Measurements from ENCODE around the gene ATG14. TPM values are rescaled to one million over a fixed set of nuclear protein-coding genes. Genes with fewer than 3 reads are reported as not detected.

ATG14 gene
- total and polyA plus RNA-seq, 2 of the 13 experiments (the other 11 are each of a cell fraction or from before 2014, with no cell fraction given): 7.2 to 9.1 TPM

GRCh38 chr14:55434805-55435174 lies 23.2 kb upstream of the ATG14 start:
- 0% methylated on average over 3 of the region's 3 CpGs for WGBS (ENCODE audit: low lambda C conversion rate)
- ChIA-PET POLR2A (no interaction called here), CTCF (ENCODE audit: low intra/inter-chr PET ratio, low total read pairs) (no interaction called here)
- no TSS peak for BruUV-seq (replicated peaks)
- H3K9me3 ChIP-seq (ENCODE audit: low read length): no peaks in the 10 kb centered on the region
- H3K4me1 ChIP-seq (ENCODE audit: insufficient read depth, low read length): peaks cover 33% of the 10 kb centered on the region
- no peaks in the 10 kb centered on the region for H4K20me1 ChIP-seq (ENCODE audit: insufficient read depth, low read length)
- no peaks in the 10 kb centered on the region for H3K79me2 ChIP-seq (ENCODE audit: insufficient read depth, low read length)
- peak overlapping the region in 1 of 3 experiments; percentile 15; a peak in 1 of 6 replicates for H3K4me3 ChIP-seq (replicated peaks in 1 of 3; ENCODE audit: insufficient read depth in 1 of 3, low read depth in 2 of 3, low read length in 3 of 3)
- no peaks in the 10 kb centered on the region for H3K36me3 ChIP-seq (replicated peaks in 1 of 2; ENCODE audit: control insufficient read depth in 1 of 2, insufficient read depth in 2 of 2, low read length in 2 of 2)
- in situ Hi-C loops (cut with HindIII; ENCODE audit: extremely low pct_ligation_motif_present, low pct_unique_long_range_greater_than_20kb): loop anchor here (5.0 to 25.0 kb wide), 4 partner anchors 222 to 1040 kb away; no protein-coding TSS in a partner anchor
- DNase-seq (ENCODE audit: low spot score): peak; percentile 43
- H3K27me3 ChIP-seq (ENCODE audit: control insufficient read depth in 1 of 2, insufficient read depth in 2 of 2, low read length in 2 of 2): no peaks in the 10 kb centered on the region
- peak; percentile 83 for ATAC-seq
- peak overlapping the region; percentile 41 for H3K4me2 ChIP-seq (ENCODE audit: low read depth, low read length)
- no peak overlapping the region for H2AFZ ChIP-seq (ENCODE audit: low read length)
- intact Hi-C loops (cut with micrococcal nuclease; ENCODE audit: unreplicated experiment): loop anchor here (5.0 to 10.0 kb wide), 3 partner anchors 160 to 908 kb away; partner anchors contain the start of gene FBXO34
- no peak for FAIRE-seq
- H3K27ac ChIP-seq (ENCODE audit: extremely low read length, insufficient read depth, low read length): no peak overlapping the region
- no peak overlapping the region for H3K9ac ChIP-seq (ENCODE audit: insufficient read depth, low read depth, low read length)
- TF ChIP-seq KAT2B (IDR thresholded peaks at IDR 0.05; ENCODE audit: borderline replicate concordance, low read depth, low read length): 0 out of 2 replicates have a peak, but pooled peaks have one; percentile 22
- TF ChIP-seq LCORL (IDR thresholded peaks at IDR 0.05): no peak
- TF ChIP-seq LCORL (CRISPR knock-in tag; IDR thresholded peaks at IDR 0.05): 0 out of 2 replicates have a peak, but pooled peaks have one; percentile 22
- peak; percentile 65; the same call in 1 of the 2 replicates for TF ChIP-seq AHDC1 (CRISPR knock-in tag; IDR thresholded peaks at IDR 0.05; ENCODE audit: borderline replicate concordance)
- peak; percentile 90 for TF ChIP-seq FOXA3 (CRISPR knock-in tag; IDR thresholded peaks at IDR 0.05)
- no peak for TF ChIP-seq TFE3 (CRISPR knock-in tag; IDR thresholded peaks at IDR 0.05)
- peak; percentile 81 for TF ChIP-seq PAXIP1 (CRISPR knock-in tag; conservative IDR thresholded peaks at IDR 0.05)
- peak; percentile 37; the same call in 1 of the 2 replicates for TF ChIP-seq GATAD2A (CRISPR knock-in tag; IDR thresholded peaks at IDR 0.05)
- no peak for TF ChIP-seq FOXP1 (IDR thresholded peaks at IDR 0.05)
- TF ChIP-seq FOXP1 (CRISPR knock-in tag; IDR thresholded peaks at IDR 0.05): peak; percentile 61; the same call in 1 of the 2 replicates
- TF ChIP-seq ARID5B (CRISPR knock-in tag; IDR thresholded peaks at IDR 0.05): peak; percentile 21; the same call in 1 of the 2 replicates

Data from HepG2 (cell line).